ENCODE measurements around the gene SPR. TPM values are rescaled to one million over a fixed set of nuclear protein-coding genes. Genes with fewer than 3 reads are reported as not detected.

SPR gene
- 1 to 10 TPM in 1 of 2 donors, under 1 TPM in 1; 0.65 to 1.9 TPM for total RNA-seq

- DNase-seq (peak; percentile 77 to 80), ATAC-seq (replicated peaks in 1 of 2) (peak; percentile 96 to 97)
- no peak within 1 kb of the TSS for H3K27ac Mint-ChIP-seq
- peaks cover 60% of the 10 kb centered on the region for H3K27me3 Mint-ChIP-seq (ENCODE audit: low read depth)
- peaks cover 16% of the 10 kb centered on the region for H3K4me1 Mint-ChIP-seq (ENCODE audit: low read depth)
- H3K9me3 Mint-ChIP-seq = no peaks in the 10 kb centered on the region
- H3K36me3 Mint-ChIP-seq (ENCODE audit: insufficient read depth in 2 of 2) = no peaks in the 10 kb centered on the region
- H3K4me3 Mint-ChIP-seq = peak within 1 kb of the TSS; percentile 78 to 81
Observed at GRCh38 chr2:72887032-72887739, at the start of gene SPR. TSS of gene SPR (plus strand) at chr2:72887408. CDS start at chr2:72887433, 25 bp downstream.

- Mint-ChIP-seq H3K27ac (no peak overlapping the region), H3K4me3 (no peak overlapping the region), H3K27me3 (ENCODE audit: low read depth) (peaks cover 24% of the 10 kb centered on the region), H3K4me1 (ENCODE audit: low read depth) (no peaks in the 10 kb centered on the region), H3K36me3 (ENCODE audit: insufficient read depth in 2 of 2) (no peaks in the 10 kb centered on the region), H3K9me3 (no peaks in the 10 kb centered on the region)
- DNase-seq = no peak
- ATAC-seq (replicated peaks in 1 of 2) = no peak
Observed at GRCh38 chr2:72840066-72840465, 47.1 kb upstream of the SPR start.

GRCh38 chr2:72841462-72842125 lies 45.6 kb upstream of the SPR start:
- DNase-seq = no peak
- H3K4me3 Mint-ChIP-seq = no peak overlapping the region
- H3K36me3 Mint-ChIP-seq (ENCODE audit: insufficient read depth in 2 of 2) = no peaks in the 10 kb centered on the region
- H3K27ac Mint-ChIP-seq = no peak overlapping the region
- ATAC-seq (replicated peaks in 1 of 2) = no peak
- peaks cover 18% of the 10 kb centered on the region for H3K27me3 Mint-ChIP-seq (ENCODE audit: low read depth)
- H3K9me3 Mint-ChIP-seq = no peaks in the 10 kb centered on the region
- H3K4me1 Mint-ChIP-seq (ENCODE audit: low read depth) = no peaks in the 10 kb centered on the region

GRCh38 chr2:72843301-72843700 lies 43.9 kb upstream of the SPR start:
- ATAC-seq (replicated peaks in 1 of 2) (no peak), DNase-seq (no peak)
- Mint-ChIP-seq H3K9me3 (no peaks in the 10 kb centered on the region), H3K27ac (no peak overlapping the region), H3K4me3 (no peak overlapping the region), H3K36me3 (ENCODE audit: insufficient read depth in 2 of 2) (no peaks in the 10 kb centered on the region), H3K27me3 (ENCODE audit: low read depth) (peaks cover 18% of the 10 kb centered on the region), H3K4me1 (ENCODE audit: low read depth) (no peaks in the 10 kb centered on the region)

- DNase-seq = no peak
- ATAC-seq (replicated peaks in 1 of 2) = peak; percentile 37 to 57
- no peaks in the 10 kb centered on the region for H3K4me1 Mint-ChIP-seq (ENCODE audit: low read depth)
- peaks cover 8% of the 10 kb centered on the region for H3K27me3 Mint-ChIP-seq (ENCODE audit: low read depth)
- no peak overlapping the region for H3K27ac Mint-ChIP-seq
- no peak overlapping the region for H3K4me3 Mint-ChIP-seq
- H3K9me3 Mint-ChIP-seq = no peaks in the 10 kb centered on the region
- H3K36me3 Mint-ChIP-seq (ENCODE audit: insufficient read depth in 2 of 2) = no peaks in the 10 kb centered on the region
Observed at GRCh38 chr2:72846171-72847095, 40.8 kb upstream of the SPR start.

DNA sequence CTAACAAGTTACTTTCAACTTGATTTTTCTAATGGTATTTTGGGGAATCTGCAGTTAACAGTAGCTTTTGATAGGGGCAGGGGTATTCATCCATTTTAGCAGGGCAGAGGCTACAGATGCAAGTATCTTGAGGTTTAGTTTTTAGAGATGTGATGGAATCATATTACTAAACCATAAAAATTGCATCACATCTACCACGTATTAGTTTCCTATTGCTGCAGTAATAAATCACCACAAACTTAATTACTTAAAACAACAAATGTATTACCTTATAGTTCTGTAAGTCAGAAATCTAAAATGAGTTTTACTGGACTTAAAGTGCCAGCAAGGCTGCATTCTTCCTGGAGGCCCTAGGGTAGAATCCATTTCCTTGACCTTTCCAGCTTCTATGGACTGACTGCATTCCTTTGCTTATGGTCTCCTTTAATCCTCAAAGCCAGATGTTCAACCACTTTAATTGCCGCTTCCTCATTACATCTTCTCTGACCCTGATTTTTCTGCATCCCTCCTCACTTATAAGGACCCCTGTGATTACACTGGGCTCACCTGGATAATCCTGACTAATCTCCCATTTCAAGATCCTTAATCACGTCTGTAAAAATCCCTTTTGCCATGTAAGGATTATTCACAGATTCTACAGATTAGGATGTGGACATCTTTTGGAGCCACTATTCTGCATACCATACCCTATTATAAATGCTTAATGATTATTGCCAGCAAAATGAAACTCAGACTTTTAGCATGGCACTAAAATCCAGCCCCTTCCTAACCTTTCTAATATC lies 39.5 kb upstream of the SPR start:
- no peak overlapping the region for H3K4me3 Mint-ChIP-seq
- no peak overlapping the region for H3K27ac Mint-ChIP-seq
- no peak for DNase-seq
- no peak for ATAC-seq (replicated peaks in 1 of 2)
- peaks cover 10% of the 10 kb centered on the region for H3K27me3 Mint-ChIP-seq (ENCODE audit: low read depth)
- no peaks in the 10 kb centered on the region for H3K9me3 Mint-ChIP-seq
- H3K36me3 Mint-ChIP-seq (ENCODE audit: insufficient read depth in 2 of 2) = no peaks in the 10 kb centered on the region
- H3K4me1 Mint-ChIP-seq (ENCODE audit: low read depth) = no peaks in the 10 kb centered on the region

DNA sequence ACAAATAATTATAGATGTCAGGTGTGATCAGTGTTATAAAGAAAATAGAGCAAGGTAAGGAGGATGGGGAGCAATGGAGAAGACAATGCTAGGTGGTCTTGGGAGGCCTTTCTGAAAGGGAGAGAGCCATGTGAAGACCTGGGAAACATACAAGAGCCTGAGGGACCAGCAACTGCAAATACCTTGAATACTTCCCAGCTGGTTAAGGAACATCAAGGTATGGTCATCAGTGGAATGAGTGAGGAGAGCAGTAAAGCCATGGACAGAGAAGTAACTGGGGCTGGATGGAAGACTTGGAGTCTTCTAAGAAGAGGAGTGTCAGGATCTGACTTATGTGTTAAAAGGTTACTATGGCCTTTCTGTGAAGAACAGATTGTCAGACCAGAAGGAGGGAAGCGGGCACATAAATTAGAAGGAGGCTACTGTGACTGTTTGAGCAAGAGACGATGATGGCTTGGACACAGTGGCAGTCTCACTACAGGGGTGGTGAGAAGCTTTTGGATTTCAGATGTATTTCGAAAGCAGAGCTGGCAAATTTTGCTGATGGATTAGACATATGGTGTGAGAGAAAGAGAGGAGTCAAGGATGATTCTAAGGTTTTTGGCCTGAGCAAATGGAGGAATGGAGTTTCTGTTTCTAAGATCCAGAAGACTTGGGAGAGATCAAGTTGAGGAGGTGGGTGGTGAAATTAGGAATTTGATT lies 38.6 kb upstream of the SPR start:
- no peaks in the 10 kb centered on the region for H3K9me3 Mint-ChIP-seq

DNA sequence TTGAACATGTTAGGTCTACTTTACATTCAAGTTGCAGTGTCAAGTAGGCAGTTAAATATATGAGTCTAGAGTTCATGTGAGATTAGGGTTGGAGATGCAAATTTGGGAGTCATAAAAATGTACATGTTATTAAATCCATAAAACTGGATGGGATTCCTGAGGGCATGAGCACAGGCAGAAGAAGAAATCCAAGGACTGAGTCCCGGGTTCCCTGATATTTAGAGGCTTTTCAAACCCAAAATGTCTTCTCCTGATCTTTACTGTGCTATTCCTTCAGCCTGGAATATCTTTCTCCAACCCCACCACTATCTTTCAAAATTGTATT lies 38.1 kb upstream of the SPR start:
- no peak for DNase-seq
- H3K4me3 Mint-ChIP-seq = no peak overlapping the region
- peaks cover 11% of the 10 kb centered on the region for H3K27me3 Mint-ChIP-seq (ENCODE audit: low read depth)
- no peaks in the 10 kb centered on the region for H3K4me1 Mint-ChIP-seq (ENCODE audit: low read depth)
- H3K27ac Mint-ChIP-seq = no peak overlapping the region
- no peak for ATAC-seq (replicated peaks in 1 of 2)
- no peaks in the 10 kb centered on the region for H3K9me3 Mint-ChIP-seq
- H3K36me3 Mint-ChIP-seq (ENCODE audit: insufficient read depth in 2 of 2) = no peaks in the 10 kb centered on the region

More for the DNA sequence above, 38.6 kb upstream of the SPR start:
- Mint-ChIP-seq H3K27me3 (ENCODE audit: low read depth) (peaks cover 10% of the 10 kb centered on the region), H3K4me3 (no peak overlapping the region), H3K4me1 (ENCODE audit: low read depth) (no peaks in the 10 kb centered on the region), H3K36me3 (ENCODE audit: insufficient read depth in 2 of 2) (no peaks in the 10 kb centered on the region), H3K27ac (no peak overlapping the region)
- no peak for ATAC-seq (replicated peaks in 1 of 2)
- DNase-seq = no peak

DNA sequence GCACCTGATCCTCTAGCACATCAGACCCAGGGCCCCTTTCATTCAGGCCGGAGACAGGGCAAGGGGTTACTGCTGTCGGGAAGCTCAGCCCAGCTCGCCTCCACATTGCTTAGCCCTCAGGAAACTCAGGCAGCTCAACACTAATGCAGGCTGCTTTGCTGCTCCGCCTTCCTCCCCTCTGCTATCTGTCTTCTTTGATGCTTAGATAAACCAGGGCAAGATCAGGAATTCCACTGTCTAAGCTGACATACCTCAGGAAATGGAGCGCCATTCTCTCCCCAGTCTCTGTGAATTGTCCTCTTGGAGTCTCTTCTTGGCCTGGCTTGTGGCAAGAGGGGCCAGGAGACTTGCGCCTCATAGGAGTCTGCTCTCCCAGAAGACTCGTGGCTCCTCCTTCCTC lies 35.9 kb upstream of the SPR start:
- DNase-seq (no peak), ATAC-seq (replicated peaks in 1 of 2) (no peak)
- no peaks in the 10 kb centered on the region for H3K4me1 Mint-ChIP-seq (ENCODE audit: low read depth)
- peaks cover 33% of the 10 kb centered on the region for H3K27me3 Mint-ChIP-seq (ENCODE audit: low read depth)
- H3K4me3 Mint-ChIP-seq = no peak overlapping the region
- H3K9me3 Mint-ChIP-seq = no peaks in the 10 kb centered on the region
- no peaks in the 10 kb centered on the region for H3K36me3 Mint-ChIP-seq (ENCODE audit: insufficient read depth in 2 of 2)
- H3K27ac Mint-ChIP-seq = no peak overlapping the region

GRCh38 chr2:72859831-72860262 lies 27.4 kb upstream of the SPR start:
- Mint-ChIP-seq H3K36me3 (ENCODE audit: insufficient read depth in 2 of 2) (no peaks in the 10 kb centered on the region), H3K27ac (no peak overlapping the region), H3K4me3 (no peak overlapping the region), H3K27me3 (ENCODE audit: low read depth) (peaks cover 68% of the 10 kb centered on the region), H3K4me1 (ENCODE audit: low read depth) (peaks cover 10% of the 10 kb centered on the region), H3K9me3 (no peaks in the 10 kb centered on the region)
- DNase-seq (peak; percentile 59 to 62), ATAC-seq (replicated peaks in 1 of 2) (peak; percentile 60)

DNA sequence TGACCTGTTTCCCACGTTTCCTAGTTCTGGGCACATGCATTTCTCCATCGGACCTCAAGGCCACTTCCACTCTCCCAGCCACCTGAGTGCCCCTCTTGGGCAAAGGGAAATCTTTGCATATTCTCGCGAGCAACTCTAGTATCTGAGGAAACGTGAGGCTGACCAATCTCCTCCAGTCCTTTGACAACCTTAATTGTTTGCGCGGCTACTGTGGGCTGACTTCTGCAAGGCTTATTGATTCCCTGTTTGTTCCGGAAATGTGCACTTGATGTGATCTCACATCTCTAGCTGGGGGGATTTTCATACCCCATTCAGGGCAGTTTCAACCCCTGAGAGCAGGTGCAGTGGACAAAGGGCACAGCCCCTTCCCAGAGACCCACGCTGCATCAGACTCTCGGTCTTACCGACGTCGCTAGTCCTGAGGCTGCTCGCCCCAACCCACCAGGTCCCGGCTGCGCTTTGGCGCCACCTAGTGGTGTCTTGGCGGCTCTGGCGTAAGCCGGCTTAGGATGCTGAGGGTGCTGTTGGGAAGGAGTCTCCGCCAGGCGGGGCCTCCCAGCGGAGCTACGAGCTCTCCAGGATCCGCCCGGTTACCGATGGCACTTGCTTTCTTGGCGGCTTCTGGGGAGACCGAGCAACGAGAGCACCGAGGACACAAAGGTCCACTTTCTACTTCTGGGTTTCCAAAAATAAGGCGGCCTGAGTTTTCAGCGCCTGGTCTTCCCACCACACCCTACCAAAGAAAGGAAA lies 24.8 kb upstream of the SPR start:
- H3K27ac Mint-ChIP-seq = no peak overlapping the region
- no peaks in the 10 kb centered on the region for H3K9me3 Mint-ChIP-seq
- DNase-seq = peak; percentile 89 to 92
- H3K4me3 Mint-ChIP-seq = peak overlapping the region; percentile 78 to 80
- H3K36me3 Mint-ChIP-seq (ENCODE audit: insufficient read depth in 2 of 2) = no peaks in the 10 kb centered on the region
- peaks cover 16% of the 10 kb centered on the region for H3K4me1 Mint-ChIP-seq (ENCODE audit: low read depth)
- ATAC-seq (replicated peaks in 1 of 2) = peak; percentile 90 to 94
- H3K27me3 Mint-ChIP-seq (ENCODE audit: low read depth) = peaks cover 60% of the 10 kb centered on the region

DNA sequence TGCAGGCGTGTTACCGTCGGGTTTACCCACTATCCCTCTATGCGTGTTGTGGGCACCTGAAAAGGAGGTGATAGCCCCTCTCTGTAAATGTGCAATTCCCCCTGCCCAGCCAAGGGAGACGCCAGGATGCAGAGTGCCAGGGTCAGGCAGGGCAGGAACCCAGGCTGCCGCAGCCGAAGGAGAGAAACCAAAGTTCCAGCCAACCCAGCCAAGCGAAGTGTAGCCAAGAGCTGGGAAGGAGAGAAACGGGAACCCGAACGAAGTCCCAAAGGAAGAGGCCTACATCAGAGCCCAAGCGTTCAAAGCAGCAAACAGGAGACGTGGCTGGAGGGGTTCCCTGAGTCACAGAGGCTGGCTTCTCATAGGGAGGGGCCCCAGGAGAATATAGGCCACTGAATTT lies 24.2 kb upstream of the SPR start:
- no peak for DNase-seq
- ATAC-seq (replicated peaks in 1 of 2) = no peak
- Mint-ChIP-seq H3K9me3 (no peaks in the 10 kb centered on the region), H3K27ac (no peak overlapping the region), H3K4me3 (peak overlapping the region; percentile 78 to 80), H3K4me1 (ENCODE audit: low read depth) (peaks cover 16% of the 10 kb centered on the region), H3K27me3 (ENCODE audit: low read depth) (peaks cover 60% of the 10 kb centered on the region), H3K36me3 (ENCODE audit: insufficient read depth in 2 of 2) (no peaks in the 10 kb centered on the region)

All from activated T-cell treated with anti-CD3 and anti-CD28 coated beads, Interleukin-2, amount 50 U/mL, for 72 hours (primary cell).